Erythroblast (primary cell): ENCODE results near the gene ISL2.

Source experiments
- GATA1 ChIP-seq: IDR thresholded peaks from 2 replicates; pipeline ENCODE4 v1.6.1; 2011; ENCODE audit warnings: low read depth, mild to moderate bottlenecking, control low read depth, low read length, moderate library complexity
- POLR2A ChIP-seq: IDR thresholded peaks from 2 replicates; pipeline ENCODE4 v1.6.1; 2011; ENCODE audit warnings: mild to moderate bottlenecking, low read length

DNA sequence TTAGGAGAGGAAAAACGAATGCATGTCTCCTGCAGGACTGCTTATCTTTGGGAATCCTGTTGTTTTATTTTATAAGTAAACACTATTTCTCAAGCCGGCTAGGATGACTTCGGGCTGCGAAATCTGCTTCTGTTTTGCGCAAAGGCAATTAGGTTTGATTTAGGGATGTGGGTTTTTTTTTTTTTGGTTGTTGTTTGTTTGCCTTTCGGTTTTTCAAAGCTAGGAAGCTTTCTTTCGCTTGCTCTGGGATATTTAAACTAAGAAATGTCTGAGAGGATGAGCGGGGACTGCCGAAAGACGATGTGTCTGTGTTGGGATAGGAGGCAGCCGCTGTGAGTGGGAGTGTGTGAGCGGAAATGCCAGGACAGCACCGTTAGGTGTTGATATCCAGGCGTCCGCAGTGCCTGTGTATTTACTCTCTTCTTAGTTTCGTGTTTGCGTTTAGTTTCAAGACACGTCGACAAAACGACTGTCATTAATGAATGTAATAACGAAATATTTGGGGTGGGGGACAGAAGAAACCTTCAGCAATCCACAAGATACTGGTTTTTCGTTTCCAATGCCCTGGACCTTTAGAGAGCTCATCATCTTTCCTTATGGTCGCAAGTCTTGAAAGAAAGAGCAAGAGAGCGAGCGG, 604 bp downstream of the ISL2 start:
- no peak for TF ChIP-seq POLR2A
- no peak for TF ChIP-seq GATA1
